ENCODE data around the gene ADRB1.

ADRB1 gene

DNA sequence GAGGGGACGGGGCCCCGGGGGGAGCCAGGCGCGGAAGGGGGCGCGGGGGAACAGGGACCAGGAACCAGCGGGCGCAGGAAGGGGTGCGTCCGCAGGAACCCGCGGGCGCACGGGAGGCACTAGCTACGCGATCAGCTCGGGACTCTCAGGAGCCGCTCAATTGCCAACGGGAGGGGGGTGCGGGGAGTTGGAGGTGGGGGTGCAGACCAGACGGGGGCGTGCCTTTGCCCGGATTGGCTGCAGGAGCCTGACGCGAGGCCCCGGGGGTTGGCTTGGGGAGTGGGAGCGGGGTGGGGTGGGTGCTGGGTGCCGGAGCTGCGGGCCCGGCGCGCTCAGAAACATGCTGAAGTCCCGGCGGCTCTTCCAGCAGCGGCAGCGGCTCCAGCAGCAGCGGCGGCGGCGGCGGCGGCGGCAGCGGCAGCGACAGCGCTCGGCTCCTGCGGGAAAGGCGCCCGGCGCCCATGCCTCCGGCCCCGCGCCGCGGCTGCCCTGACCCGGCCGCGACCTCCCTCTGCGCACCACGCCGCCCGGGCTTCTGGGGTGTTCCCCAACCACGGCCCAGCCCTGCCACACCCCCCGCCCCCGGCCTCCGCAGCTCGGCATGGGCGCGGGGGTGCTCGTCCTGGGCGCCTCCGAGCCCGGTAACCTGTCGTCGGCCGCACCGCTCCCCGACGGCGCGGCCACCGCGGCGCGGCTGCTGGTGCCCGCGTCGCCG, at the start of gene ADRB1:
Gene ADRB1, plus strand, starts transcription at position 335 of the 715 bp plus-strand sequence. Its CDS starts 267 bp downstream, at position 602.
- peak; percentile 21 for DNase-seq (ENCODE audit: low spot score)

GRCh38 chr10:113995201-113995600, 48.5 kb upstream of the ADRB1 start:
- DNase-seq (ENCODE audit: low spot score), result no peak

GRCh38 chr10:113997428-113997827, 46.2 kb upstream of the ADRB1 start:
- DNase-seq (ENCODE audit: low spot score), result no peak

DNA sequence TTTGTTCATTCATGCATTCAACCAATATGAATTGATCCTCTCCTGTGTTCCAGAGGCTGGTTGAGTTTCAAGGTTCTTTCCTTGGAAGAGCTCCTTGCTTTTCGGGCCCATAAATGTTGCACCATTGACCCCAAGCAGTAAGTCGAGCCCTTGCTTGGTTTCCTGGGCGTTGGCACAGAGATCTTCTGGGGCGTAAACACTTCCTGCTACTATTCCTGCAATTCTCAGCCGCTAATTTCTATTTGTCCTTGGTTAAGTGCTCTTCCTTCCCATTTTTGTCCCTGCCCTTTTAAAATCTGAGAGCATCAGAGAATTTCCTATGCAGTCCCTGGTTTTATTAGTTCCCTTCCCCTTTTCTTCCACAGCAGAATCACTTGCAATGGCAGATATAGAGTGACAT, 44.1 kb upstream of the ADRB1 start:
- no peak for DNase-seq (ENCODE audit: low spot score)

GRCh38 chr10:114000457-114001010, 43.1 kb upstream of the ADRB1 start:
- no peak for DNase-seq (ENCODE audit: low spot score)

DNA sequence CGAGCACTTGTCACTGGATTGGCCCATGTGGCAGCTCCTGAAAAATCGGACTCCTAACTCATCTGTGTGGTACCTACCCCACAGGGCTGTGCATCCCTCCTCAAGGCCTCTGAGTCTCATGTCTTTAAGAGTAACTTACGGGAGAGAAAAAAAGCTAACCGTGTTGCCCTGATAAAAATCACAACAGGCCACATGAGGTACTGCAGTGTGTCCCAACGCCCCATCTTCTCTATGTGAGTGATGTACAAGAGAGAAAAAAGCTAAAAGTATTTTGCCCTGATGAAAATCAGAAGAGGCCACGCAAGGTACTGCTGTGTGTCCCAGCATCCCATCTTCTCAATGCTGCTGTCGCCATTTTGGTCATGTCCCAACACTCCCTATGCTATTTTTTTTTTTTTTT, 41.2 kb upstream of the ADRB1 start:
- no peak for DNase-seq (ENCODE audit: low spot score)

- no peak for DNase-seq (ENCODE audit: low spot score)
Observed at GRCh38 chr10:114003161-114003941, 40.3 kb upstream of the ADRB1 start.

GRCh38 chr10:114009281-114009996, 34.2 kb upstream of the ADRB1 start:
- DNase-seq (ENCODE audit: low spot score), result peak; percentile 40

DNA sequence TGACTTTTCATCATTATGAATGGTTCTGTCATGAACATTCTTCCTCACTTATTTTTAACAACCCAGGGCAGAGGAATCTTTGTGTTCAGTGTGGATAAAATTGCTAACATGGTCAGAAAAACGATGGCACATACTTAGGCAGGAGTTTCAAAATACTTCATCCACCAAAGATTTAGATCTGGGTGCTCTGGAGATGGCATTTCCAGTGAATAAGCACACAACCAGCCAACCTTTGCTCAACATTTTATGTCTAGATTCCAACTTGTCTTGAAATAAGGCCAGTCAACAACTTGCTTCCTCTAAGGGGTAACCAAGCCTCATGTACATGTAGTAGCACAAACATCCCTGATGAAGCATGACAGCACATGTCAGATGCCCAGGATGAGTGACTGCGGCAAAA, 33.4 kb upstream of the ADRB1 start:
- DNase-seq (ENCODE audit: low spot score), result no peak

DNA sequence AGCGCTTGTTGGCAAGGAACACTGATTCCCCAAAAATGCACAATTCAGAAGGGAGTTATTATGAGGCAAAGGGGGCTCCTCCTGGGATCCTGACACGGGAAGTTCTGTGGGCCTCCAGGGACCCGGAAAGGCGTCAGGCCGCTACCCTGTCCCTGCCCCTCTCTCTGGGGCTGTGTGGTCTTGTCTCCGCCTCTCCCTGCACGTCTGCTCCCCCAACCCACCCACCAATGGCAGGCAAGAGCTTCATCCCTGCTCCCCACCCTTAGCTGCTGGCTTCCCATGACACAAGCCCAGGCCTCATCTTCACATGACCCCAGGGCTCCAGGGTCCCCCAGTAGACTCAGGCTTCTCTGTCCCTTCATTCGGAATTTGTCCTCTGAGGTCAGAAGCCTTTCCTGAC, 31.0 kb upstream of the ADRB1 start:
- no peak for DNase-seq (ENCODE audit: low spot score)

- no peak for DNase-seq (ENCODE audit: low spot score)
Observed at GRCh38 chr10:114015708-114016107, 28.0 kb upstream of the ADRB1 start.

DNA sequence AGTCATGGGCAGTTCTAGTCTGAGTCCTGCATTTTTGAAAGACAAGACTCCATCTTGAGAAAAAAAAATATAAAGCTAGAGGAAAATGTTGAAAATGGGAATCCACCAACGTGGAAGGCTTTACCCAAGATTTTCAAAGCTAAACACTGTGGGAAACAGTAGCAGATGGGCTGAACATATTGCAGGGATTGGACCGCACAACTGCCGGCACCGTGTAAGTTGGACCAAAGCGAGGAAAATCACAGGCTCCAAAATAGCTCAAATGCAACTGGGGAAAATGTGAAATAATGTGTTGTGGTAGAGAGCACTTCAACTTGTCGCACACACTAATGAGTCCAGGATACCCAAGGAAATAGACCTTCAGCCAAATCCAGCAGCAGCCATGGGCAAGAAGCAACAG, 26.4 kb upstream of the ADRB1 start:
- DNase-seq (ENCODE audit: low spot score), result no peak

DNA sequence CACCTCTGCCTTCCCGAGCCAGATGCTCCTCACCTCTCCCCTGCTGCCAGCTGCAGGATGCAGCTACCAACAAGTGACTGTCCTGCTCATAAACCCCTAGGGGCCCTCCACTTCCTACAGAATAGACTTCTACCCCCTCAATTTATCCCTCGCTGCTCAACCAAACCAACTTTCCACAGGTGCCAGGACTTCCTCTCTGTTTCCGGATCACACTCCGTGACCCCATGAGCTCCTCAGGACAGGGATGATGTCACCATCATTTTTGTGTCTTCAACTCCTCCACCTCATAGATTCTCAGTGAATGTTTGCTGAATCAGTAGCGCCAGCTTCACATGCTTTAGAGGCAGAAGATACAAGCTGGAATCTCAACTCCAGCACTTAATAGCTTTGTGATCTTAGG, 25.8 kb upstream of the ADRB1 start:
- DNase-seq (ENCODE audit: low spot score), result peak; percentile 10

GRCh38 chr10:114019226-114019625, 24.4 kb upstream of the ADRB1 start:
- no peak for DNase-seq (ENCODE audit: low spot score)

- DNase-seq (ENCODE audit: low spot score), result no peak
Observed at GRCh38 chr10:114021154-114021553, 22.5 kb upstream of the ADRB1 start.

GRCh38 chr10:114021717-114022680, 21.7 kb upstream of the ADRB1 start:
- no peak for DNase-seq (ENCODE audit: low spot score)

DNA sequence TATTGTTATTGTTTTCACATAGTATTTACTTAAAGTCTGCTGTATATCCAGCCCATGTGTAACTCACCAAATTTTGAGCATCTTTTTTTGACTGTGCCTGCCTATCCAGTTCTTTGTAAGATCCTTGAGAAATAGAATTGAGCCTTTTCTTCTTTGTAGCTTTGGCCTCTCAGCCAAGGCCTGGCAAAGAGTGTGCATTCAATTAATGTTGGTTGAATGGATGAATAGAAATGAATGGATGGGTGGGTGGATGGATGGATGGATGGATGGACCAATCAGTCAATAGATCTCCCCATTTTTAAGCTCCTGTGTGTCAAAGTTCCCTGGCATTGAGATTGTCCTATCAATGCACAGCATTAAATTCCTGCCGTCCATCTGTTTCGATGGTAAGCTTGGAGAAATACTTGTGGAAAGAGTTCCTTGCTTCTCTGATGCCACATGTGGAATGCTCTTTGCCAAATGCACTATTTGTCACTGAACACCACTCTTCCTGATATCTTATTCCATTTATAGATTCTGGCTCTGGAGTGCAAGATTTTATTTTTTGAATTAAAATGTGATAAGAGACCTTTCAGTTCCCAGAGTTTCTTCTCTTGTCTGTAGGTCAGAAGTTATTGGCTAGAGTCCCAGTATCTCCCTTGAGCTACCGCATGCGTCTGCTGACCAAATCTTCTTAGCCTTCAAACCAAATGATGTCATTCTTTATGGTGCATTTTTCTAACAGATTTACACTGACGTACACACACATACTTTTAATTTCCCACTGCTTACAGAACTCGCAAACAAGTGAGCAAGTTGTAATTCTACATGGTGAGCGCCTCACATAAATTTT, 20.7 kb upstream of the ADRB1 start:
- DNase-seq (ENCODE audit: low spot score), result no peak

DNA sequence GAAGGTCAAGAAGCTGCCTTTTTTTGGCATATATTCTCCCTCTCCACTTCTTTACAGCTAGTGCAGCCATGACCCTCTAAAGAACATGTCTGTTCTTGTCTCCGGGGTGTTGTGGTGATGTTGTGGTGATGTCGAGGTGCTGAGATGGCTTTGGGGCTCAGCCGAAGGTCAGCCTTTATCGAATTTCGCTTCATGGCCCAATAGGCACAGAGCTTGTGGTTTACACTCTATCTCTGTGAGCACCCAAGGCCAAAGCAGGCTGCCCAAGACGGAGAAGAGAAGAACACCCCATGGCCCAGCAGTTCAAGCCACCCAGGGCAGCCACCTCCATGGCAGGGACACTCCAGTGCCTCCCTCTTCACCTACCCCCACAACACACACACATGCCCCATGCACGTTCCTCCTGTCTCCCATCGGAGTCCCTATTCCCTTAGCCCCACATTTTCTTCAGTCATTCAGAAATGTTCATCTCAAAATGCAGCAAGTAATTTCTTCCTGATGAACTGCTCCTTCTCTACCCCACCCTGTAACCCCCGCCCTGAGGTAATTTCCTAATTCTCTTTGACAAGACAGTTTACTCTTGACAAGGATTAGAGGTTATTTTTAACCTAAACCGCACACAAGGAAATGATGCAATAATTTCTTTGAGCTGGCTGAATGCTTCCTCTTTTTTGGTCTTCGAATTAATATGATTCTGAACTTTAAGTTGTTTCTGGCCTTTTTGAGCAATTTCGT, 18.6 kb upstream of the ADRB1 start:
- DNase-seq (ENCODE audit: low spot score), result no peak

DNA sequence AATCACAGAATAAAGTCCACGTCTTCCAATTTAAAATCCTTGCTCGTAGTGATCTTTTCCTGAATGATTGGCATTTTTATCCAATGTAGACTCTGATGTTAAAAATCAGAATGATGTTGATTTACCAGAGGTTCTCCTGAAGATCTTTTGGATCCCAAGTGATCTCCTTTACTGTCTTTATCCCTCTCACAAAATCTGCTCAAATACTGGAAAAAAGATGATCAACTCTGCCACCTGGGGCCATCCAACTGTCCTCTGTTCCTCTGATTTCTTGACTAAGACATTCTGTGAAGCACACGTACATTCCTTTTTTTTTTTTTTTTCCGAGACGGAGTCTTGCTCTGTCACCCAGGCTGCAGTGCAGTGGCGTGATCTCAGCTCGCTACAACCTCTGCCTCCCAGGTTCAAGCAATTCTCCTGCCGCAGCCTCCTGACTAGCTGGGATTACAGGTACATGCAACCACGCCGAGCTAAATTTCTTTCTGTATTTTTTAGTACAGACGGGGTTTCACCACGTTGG, 18.0 kb upstream of the ADRB1 start:
- DNase-seq (ENCODE audit: low spot score), result no peak
